ENCODE data around the gene TBX4.
"Not testable (repeated sequence)": the region's sequence is repeated elsewhere in the genome, so short reads cannot be mapped to it uniquely, and the experiment has no call there.

Gene TBX4

GRCh38 chr17:61444075-61444474 is 8.1 kb upstream of the TBX4 start:
- TF ChIP-seq, protein P1, sequence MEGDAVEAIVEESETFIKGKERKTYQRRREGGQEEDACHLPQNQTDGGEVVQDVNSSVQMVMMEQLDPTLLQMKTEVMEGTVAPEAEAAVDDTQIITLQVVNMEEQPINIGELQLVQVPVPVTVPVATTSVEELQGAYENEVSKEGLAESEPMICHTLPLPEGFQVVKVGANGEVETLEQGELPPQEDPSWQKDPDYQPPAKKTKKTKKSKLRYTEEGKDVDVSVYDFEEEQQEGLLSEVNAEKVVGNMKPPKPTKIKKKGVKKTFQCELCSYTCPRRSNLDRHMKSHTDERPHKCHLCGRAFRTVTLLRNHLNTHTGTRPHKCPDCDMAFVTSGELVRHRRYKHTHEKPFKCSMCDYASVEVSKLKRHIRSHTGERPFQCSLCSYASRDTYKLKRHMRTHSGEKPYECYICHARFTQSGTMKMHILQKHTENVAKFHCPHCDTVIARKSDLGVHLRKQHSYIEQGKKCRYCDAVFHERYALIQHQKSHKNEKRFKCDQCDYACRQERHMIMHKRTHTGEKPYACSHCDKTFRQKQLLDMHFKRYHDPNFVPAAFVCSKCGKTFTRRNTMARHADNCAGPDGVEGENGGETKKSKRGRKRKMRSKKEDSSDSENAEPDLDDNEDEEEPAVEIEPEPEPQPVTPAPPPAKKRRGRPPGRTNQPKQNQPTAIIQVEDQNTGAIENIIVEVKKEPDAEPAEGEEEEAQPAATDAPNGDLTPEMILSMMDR (IDR thresholded peaks at IDR 0.05; ENCODE audit: insufficient read depth, missing control alignments) = no peak
- DNase-seq (ENCODE audit: insufficient read length, low spot score) (no peak), FAIRE-seq (no peak)

- TF ChIP-seq, protein P1 (IDR thresholded peaks at IDR 0.05; ENCODE audit: insufficient read depth, missing control alignments) = no peak
- FAIRE-seq (no peak), DNase-seq (ENCODE audit: insufficient read length, low spot score) (no peak)
Observed at GRCh38 chr17:61444831-61445230, 7.4 kb upstream of the TBX4 start.

DNA sequence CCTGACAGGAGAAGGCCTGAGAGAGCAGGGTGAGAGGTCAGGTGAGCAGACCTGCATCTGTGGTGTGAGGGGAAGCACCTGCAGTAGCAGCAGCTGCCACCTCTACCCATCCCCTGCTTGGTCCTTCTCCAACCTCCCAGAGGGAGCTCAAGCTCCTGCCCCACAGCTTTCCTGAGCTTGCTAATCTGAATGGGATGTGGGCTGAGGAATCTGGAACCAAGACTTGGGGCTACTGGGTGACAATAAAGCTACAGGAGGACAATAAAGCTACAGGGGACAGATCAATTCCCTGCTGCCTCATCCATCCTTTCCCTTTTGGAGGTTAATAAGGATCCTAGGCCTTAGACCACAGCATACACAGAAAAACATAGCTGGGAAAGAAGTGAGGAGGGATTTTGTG is 4.9 kb upstream of the TBX4 start:
- DNase-seq (ENCODE audit: insufficient read length, low spot score) (no peak), FAIRE-seq (no peak)
- TF ChIP-seq, protein P1 (IDR thresholded peaks at IDR 0.05; ENCODE audit: insufficient read depth, missing control alignments) = no peak

- TF ChIP-seq, protein P1 (IDR thresholded peaks at IDR 0.05; ENCODE audit: insufficient read depth, missing control alignments) = no peak
- FAIRE-seq = no peak
- no peak for DNase-seq (ENCODE audit: insufficient read length, low spot score)
Observed at GRCh38 chr17:61448042-61448441, 4.2 kb upstream of the TBX4 start.

DNA sequence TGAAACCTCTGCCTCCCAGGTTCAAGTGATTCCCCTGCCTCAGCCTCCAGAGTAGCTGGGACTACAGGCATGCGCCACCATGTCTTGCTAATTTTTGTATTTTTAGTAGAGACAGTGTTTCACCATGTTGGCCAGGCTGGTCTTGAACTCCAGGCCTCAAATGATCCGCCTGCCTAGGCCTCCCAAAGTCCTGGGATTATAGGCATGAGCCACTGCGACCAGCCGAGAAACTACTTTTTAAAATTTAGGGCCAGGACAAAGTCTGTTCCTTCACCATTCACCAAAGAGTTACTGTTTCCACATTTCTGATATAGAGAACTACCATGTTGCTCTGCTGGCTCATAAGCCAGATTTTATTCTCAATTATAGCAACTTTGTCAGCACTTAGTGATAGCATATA is 3.1 kb upstream of the TBX4 start:
- not testable (repeated sequence) for FAIRE-seq; DNase-seq (ENCODE audit: insufficient read length, low spot score)

DNA sequence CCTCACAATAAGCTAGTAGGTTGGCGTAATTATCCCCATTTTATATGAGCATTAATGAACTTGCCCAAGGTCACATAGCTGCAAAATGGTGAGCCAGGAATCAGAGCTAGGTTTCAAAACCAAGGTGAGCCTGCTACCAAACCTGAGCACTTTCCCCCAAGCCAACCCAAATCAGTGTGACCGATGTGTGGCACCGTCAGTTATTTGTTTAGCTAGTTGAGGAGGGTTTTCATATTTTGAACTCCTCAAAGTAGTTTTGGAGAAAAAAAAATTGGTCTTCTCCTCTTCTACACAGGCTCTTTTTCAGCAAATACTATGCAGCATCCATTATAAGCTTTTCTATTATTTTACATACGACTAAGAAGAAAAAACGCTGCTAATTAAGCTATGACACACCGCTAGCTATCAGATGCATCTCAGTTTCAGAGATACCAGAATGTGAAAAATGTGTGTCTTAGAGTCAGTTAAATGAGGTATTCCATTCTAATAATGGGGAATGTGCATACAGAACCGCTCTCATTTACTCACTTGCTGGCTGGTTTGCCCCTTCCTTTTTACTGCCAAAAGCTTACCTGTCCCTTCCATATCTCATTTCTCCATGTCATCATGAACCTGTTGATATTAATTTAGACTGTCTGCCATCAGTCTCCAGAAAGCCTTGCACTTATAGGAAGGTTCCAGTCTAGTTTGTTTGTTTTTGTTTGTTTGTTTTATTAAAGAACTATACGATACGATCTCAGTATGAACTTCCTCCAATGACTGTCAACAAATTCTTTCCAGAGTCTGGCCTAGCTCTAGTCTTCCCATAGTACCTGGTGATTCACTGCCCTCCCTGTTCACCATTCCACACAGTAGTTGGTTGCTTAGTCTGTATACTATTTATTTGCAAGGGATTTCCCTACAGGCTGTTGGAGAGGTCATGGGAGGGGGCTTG is 2.2 kb upstream of the TBX4 start:
- TF ChIP-seq, protein P1 (IDR thresholded peaks at IDR 0.05; ENCODE audit: insufficient read depth, missing control alignments) = no peak
- FAIRE-seq (no peak), DNase-seq (ENCODE audit: insufficient read length, low spot score) (no peak)

DNA sequence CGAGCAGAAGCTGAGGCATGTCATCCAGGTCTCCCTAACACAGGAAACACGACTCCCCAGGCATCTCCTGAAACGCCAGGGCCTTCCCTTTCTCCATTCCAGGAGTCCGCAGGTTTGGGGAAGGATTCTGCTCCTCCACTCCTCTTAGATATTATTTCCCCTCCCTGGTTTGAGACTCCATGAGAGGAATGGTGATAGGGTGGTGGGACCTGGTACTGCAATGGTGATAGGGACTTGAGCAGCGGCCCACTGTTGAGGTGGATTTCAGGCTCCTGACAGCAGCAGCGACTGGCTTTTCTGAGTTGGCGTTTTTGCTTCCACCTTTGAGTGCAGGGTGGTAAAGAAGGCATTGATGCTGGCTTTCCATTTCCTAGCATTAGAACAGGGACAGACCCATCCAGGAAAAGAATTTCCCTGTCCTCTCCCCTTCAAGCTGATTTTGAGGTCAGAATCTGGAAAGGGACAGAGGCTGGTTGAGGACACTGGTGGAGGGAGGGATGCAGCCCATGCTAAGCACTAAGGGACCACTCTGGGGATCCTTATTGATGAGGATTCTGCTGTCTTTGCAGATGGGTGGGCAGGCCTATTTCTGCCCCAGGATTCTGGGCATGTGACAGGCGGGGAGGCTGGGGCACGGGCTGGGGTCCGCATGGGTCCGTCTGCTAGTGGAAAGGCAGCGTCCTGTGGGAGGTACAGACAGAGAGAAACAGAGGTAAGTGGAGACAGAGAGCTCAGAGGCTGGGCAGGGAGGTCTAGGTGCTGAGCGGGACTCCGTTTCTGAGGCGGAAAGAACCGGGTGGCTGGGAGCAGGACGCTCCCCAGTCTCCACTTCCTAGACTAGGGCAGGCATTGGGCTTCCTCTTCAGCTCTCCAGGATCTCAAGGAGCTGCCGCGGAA is 1.3 kb upstream of the TBX4 start:
- TF ChIP-seq, protein P1 (IDR thresholded peaks at IDR 0.05; ENCODE audit: insufficient read depth, missing control alignments) = no peak
- no peak for FAIRE-seq
- DNase-seq (ENCODE audit: insufficient read length, low spot score) = no peak

All from D721Med (cell line).